HEK293T (cell line): Measurements from ENCODE around the gene LIG3.

ENCODE experiments used
- BHLHE40 ChIP-seq: fragments of 450-650 bp; IDR thresholded peaks from 2 replicates; pipeline ENCODE4 v1.6.1; 2016; ENCODE audit warnings: mild to moderate bottlenecking, moderate library complexity, borderline replicate concordance
- CTBP1 ChIP-seq: fragments of 450-650 bp; IDR thresholded peaks from 2 replicates; pipeline ENCODE4 v1.6.1; 2016; ENCODE audit warnings: borderline replicate concordance
- FOXA1 ChIP-seq: fragments of 450-650 bp; IDR thresholded peaks from 2 replicates; pipeline ENCODE4 v1.6.1; 2016; ENCODE audit warnings: mild to moderate bottlenecking
- FOXK2 ChIP-seq: fragments of 450-650 bp; IDR thresholded peaks from 2 replicates; pipeline ENCODE4 v1.6.1; 2016; ENCODE audit warnings: mild to moderate bottlenecking
- FOXM1 ChIP-seq: fragments of 450-650 bp; IDR thresholded peaks from 2 replicates; pipeline ENCODE4 v1.6.1; 2017; ENCODE audit warnings: mild to moderate bottlenecking, borderline replicate concordance
- L3MBTL2 ChIP-seq: fragments of 450-650 bp; conservative IDR thresholded peaks from 2 replicates; pipeline ENCODE4 v1.6.1; 2016; ENCODE audit warnings: mild to moderate bottlenecking
- NFRKB ChIP-seq: fragments of 450-650 bp; IDR thresholded peaks from 2 replicates; pipeline ENCODE4 v1.6.1; 2016; ENCODE audit warnings: mild to moderate bottlenecking, moderate library complexity
- SP1 ChIP-seq: fragments of 450-650 bp; IDR thresholded peaks from 2 replicates; pipeline ENCODE4 v1.6.1; 2017
- TARDBP ChIP-seq: fragments of 450-650 bp; IDR thresholded peaks from 2 replicates; pipeline ENCODE4 v1.6.1; 2016

DNA sequence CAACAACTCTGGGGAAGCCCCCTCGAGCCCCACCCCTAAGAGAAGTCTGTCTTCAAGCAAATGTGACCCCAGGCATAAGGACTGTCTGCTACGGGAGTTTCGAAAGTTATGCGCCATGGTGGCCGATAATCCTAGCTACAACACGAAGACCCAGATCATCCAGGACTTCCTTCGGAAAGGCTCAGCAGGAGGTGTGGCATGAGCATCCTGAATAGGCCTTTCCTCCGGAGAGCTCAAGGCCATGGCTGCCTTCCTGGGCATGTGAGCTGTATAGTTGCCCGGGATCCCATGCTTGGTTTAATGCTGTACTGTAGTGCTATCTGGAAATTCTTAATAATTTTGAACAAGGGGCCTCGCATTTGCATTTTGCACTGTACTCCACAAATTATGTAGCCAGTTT lies 9.2 kb downstream of the LIG3 start:
- no peak for TF ChIP-seq SP1
- no peak for TF ChIP-seq BHLHE40
- no peak for TF ChIP-seq L3MBTL2
- TF ChIP-seq TARDBP = no peak
- no peak for TF ChIP-seq NFRKB
- no peak for TF ChIP-seq FOXK2
- no peak for TF ChIP-seq CTBP1
- TF ChIP-seq FOXM1 = no peak
- no peak for TF ChIP-seq FOXA1
